ENCODE data around the gene TET3.

GRCh38 chr2:73998451-73998850, 13.7 kb downstream of the TET3 start:
- TF ChIP-seq POLR2A (IDR thresholded peaks at IDR 0.05; ENCODE audit: control extremely low read depth in 1 of 2, low read depth in 2 of 2, low read length in 2 of 2) (no peak), CREB1 (IDR thresholded peaks at IDR 0.05) (no peak), CTCF (IDR thresholded peaks at IDR 0.05; ENCODE audit: control extremely low read depth in 1 of 3, insufficient read depth in 1 of 3, low read depth in 1 of 3, low read length in 3 of 3) (no peak), TEAD4 (IDR thresholded peaks at IDR 0.05; ENCODE audit: low read depth, low read length) (no peak), EZH2 (IDR thresholded peaks at IDR 0.05; ENCODE audit: low read depth, low read length, severe bottlenecking) (no peak), CHD1 (IDR thresholded peaks at IDR 0.05; ENCODE audit: low read depth, low read length) (no peak), BRCA1 (IDR thresholded peaks at IDR 0.05; ENCODE audit: low read depth, low read length) (no peak), SRF (IDR thresholded peaks at IDR 0.05; ENCODE audit: low read depth, low read length) (no peak)

All from H1 (cell line).